HuH-7.5 (cell line): ENCODE results near the gene TTC39C.

Experiments used
- DNase-seq: peaks from one replicate; pipeline ENCODE4 v3.0.0; 2011; ENCODE audit warnings: low spot score

Gene TTC39C

GRCh38 chr18:23992089-23992940 lies 22.2 kb upstream of the TTC39C start:
- DNase-seq = no peak

DNA sequence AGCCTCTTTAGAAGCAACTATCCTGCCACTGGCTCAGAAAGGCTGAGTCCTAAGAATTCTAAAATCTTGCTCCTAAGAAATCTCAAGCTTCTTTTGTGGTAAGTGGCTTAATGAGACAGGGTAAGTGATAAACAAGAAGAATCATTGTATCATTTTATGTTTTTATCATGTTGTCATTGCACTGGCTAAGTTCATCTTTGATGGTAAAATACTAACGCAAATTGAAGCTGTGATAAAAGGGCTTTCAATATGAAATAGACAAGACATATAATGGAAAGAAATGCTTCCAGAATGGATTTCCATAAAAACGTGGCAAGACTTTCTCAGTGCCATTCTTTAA lies 21.6 kb upstream of the TTC39C start:
- DNase-seq = no peak

DNA sequence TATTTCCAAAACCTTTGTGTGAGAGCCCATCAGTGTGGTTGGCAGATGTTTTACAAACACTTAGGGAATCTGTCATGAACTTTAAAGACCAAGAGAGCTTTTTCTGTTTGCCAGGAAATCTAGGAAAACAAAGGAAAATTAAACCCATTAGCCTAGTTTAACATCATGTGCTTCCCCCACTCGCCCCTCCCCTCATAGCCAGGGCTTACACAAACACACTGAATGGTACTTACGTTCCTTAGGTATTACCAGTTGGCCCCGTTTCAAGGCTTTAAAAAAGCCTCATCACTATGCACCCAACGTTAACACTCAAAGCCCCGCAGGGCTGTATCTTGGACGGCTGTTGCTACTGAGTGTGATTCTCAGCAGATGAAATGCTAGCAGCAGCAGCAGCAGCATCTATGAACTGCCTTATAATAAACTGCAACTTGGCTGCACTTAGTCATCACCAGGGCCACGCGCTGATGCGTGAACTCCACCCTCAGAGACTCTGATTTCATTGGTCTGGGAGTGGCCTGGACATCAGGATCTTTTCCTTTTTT lies 20.1 kb upstream of the TTC39C start:
- DNase-seq = no peak

GRCh38 chr18:23995180-23995579 lies 19.4 kb upstream of the TTC39C start:
- DNase-seq = no peak

- no peak for DNase-seq
Measured at GRCh38 chr18:23998018-23998417, 16.5 kb upstream of the TTC39C start.

GRCh38 chr18:23998820-23999219 lies 15.7 kb upstream of the TTC39C start:
- no peak for DNase-seq

DNA sequence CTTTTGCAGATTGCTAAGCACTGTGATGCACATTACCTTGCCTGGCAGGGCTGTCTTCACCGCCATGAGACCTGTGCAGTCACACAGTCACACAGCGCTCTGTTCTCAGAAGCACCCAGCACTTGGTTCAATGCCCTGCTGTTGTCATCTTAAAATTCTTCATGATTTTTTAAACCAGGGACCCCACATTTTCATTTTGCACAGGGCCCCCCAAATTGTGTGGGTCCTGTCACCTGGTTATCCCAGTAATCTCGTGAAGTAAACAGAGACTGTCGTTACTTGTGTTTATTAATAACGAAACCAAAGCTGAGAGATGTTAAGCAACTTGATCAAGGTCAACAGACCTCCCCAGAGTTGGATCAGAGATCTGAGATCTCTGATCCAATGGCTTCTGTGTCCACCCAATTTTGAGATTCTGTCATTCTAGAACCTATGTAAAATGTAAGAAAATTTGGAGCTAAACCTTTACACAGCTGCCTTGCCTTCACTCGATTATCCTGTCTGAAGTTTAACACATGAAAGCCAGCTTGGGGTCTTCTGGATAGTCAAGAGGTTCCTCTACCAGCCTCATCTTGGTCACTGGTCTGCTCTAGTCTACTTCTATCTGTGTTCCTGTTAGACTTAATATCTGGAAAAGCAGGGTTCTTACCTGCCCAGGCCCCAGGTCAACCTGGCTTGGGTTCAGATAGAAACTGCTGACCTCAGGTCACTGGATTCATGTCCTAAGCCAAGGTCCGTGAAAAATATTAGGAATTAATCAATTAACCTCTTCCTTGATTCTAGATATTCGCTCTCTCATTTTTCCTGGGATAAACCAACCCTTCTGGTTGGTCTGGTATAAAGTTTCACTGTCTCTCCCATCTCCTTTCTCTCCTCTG lies 13.7 kb upstream of the TTC39C start:
- DNase-seq = no peak

DNA sequence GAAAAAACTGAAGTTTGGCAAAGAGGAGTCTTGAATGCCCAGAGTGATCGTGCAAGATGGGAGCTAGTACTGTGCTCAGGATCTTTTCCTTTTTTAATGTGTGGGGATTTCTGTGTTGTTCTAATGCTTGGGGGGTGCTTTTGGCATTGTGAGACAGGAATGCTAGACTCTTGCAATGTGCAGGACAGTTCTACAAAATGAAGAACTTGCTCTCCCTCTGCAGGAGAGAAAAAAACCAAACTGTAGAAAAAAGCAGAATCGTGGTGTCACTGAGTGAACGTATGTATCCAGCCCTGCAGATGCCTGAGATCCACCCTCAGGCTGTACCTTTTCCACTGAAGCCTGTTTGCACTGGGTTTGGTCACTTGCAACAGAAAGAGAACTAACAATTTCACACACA lies 12.1 kb upstream of the TTC39C start:
- DNase-seq = no peak

DNA sequence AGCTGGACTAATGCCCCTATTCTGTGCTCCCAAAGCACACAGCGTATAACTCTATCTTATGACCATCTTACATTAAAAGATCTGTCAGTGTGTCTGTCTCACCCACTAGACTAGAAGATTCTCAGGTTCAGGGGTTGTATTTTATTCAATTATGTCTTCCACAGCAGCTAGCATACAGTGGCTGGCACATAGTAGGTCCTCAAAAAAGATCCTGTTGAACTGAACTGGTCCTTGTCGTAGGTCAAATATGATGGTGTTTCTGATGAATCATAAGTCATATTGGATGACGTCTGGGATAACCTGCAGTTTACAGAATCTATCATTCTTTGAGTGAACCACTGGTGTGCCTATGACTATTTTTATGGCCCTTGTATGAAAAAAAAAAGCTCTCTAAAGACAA lies 11.3 kb upstream of the TTC39C start:
- no peak for DNase-seq

- no peak for DNase-seq
Measured at GRCh38 chr18:24003903-24004640, 10.5 kb upstream of the TTC39C start.

- no peak for DNase-seq
Measured at GRCh38 chr18:24006712-24007313, 7.7 kb upstream of the TTC39C start.

- no peak for DNase-seq
Measured at GRCh38 chr18:24009246-24009645, 5.3 kb upstream of the TTC39C start.

GRCh38 chr18:24009651-24010333 lies 4.8 kb upstream of the TTC39C start:
- no peak for DNase-seq

DNA sequence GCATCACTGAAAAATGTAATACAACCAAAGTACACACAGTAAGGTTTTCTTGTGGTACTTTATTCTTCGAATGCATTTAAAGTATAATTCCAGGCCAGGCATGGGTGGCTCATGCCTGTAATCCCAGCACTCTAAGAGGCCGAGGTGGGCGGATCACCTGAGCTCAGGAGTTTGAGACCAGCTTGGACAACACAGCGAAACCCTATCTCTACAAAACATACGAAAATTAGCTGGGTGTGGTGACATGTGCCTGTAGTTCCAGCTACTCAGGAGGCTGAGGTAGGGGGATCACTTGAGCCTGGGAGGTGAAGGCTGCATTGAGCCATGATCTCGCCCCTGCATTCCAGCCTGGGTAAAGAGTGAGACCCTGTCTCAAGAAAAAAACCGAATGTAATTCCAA lies 3.9 kb upstream of the TTC39C start:
- no peak for DNase-seq

- DNase-seq = no peak
Measured at GRCh38 chr18:24011123-24011917, 3.2 kb upstream of the TTC39C start.

DNA sequence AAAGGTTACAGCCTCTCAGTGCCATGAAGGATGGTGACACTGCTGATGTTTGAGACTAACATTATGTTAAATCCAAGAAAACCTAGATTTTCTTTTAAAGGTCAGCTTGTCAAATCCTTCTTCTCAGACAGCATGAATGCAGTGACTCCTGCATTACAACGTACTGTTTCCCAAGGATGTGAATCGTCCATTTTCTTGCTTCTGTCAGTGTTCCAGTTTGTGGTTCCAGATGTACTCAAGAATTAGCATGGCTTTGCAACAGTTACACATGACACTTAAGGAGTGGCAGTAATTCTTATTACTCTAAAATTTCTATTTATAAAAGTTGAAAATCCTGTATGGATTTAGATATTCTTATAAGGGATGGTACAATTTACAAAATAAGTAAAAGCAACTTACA lies 1.5 kb upstream of the TTC39C start:
- no peak for DNase-seq

DNA sequence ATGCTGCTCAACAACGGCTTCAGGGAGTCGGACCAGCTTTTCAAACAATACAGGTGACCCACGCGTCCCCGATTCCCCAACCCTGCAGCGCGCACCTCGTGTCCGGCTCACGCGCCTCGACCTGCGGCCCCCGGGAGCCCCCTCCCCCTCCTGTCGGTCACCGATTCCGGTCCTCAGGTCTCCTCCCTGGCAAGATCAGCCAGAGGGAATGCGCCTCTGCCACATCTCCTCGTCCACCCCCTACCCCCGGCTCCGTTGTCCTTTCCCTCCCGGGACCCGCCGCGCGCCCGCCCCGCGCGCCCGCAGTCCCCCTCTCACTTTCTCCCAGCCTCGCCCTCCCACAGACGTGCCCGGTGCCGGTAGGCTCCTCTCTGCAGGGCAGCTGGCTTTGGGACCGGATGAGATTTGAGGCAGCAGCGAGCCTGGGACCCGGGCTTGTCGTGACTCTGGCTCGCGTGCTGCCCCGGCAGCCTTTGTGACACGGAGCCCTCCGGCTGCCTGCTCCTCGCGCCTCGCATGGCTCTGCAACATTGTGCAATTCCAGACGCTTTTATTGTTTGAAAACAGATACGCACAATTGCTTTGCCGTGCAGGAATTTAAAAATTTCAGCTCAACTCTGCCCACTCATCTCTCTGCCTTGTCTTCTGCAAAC lies 558 bp downstream of the TTC39C start:
- peak; percentile 38 for DNase-seq

DNA sequence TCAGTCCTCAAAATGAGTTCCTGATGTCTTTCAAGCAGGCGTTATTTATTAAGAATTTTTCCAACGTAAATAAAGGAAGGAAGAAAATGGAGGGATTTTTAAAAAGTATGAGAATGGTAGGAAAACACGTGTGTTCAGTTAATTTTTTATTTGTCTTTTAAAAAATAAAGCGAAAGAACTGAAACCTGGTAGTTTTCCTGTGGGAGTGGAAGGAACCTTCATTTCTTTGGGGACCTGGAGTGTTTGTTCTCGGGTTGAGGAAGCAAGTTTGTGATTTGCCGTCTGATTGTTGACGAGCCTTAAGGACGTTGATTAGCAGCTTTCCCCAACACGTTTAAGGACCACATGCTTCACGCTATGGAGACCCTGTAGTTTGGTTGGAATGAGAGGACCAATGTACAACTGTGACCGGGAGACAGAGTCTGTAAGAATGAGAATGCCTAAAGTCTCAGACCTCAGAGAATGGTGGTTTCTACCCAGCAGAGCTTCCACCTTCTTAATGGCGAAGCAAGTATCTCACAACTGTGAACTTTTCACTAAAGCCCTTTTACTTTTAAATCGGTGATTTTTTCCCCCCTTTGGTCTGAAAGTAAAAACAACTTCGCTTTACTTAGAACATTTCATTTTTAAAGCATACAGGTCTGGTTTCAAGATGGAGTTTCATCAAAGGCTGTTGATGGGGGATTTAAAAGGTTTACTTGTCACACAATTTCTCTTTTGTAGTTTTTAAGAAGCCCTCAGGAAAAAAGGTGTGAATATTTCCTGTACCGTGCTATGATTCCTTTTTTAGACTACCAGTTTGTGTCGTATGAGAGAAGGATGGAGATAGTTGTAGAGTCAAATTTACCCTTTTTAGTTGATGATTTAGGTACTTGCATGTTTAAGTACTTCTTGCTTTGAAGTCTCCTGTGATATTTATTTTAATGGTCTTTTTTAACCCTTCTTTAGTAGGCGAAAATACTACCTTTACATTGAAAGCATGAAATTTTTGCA lies 1.4 kb downstream of the TTC39C start:
- DNase-seq = no peak

DNA sequence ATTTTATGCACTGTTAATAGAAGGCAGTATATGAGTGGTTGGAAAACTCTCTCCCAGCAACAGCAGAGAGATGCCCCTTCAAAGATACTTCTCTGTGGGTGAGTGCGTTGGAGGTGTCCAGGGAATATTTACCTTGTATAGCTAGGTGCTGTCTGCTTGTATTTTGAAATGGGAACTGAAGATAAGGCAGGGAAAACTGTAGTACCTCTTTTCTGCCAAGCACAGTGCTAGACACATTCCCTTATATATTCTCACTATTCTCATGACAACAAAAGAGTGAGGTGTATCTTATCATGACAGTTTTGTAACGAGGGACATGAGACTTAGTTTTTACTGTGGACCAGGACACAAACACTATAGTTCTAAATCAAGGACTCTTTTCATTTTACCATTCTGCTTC lies 2.1 kb downstream of the TTC39C start:
- DNase-seq = peak; percentile 43
